ENCODE measurements around the gene ZFP2.

ZFP2 gene

GRCh38 chr5:178981381-178981780 is 85.7 kb downstream of the ZFP2 start:
- no peak for DNase-seq (ENCODE audit: extremely low read depth, low read depth)
- TF ChIP-seq CTCF (IDR thresholded peaks at IDR 0.05; ENCODE audit: low read depth, low read length, missing control alignments), result no peak
- H3K4me3 ChIP-seq (replicated peaks; ENCODE audit: low read depth, low read length), result no peak overlapping the region
